ENCODE data around the gene ACP7.

DNA sequence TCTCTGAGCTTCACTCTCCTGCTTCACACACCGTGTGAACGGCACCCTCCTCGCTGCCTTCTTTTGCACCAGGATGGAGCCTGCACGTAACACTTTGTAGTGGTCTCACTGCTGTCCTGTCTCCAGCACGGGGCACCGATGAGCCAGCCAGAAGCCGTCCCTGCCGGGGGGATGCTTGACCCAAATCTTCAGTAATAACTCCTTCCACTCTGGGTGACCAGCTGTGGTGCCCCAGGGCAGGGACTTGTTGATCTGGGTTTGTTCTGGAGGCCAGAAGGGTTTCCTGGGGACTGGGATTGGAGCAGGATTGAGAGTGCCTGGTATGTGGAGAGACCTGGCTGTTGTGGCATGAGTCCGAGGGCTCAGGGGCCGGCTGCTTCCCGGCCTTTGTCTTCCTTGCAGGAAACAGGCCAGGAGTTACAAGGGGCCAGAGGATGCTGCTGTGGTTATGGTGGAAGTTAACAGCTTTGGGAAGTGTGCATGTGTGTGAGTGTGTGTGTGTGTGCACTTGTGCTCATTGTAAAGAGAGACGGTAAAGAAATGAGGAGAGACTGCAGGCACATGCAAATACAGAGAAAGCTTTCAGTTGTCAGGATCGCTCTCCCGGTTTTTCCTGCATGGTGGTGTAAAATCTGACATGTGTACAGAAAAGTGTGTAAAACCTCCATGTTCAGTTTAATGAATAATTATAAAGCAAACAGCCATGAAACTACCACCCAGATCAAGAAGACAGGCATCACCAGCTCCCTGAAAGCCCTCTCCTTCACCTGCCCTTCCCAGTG lies 60.3 kb downstream of the ACP7 start:
- TF ChIP-seq, protein P1, sequence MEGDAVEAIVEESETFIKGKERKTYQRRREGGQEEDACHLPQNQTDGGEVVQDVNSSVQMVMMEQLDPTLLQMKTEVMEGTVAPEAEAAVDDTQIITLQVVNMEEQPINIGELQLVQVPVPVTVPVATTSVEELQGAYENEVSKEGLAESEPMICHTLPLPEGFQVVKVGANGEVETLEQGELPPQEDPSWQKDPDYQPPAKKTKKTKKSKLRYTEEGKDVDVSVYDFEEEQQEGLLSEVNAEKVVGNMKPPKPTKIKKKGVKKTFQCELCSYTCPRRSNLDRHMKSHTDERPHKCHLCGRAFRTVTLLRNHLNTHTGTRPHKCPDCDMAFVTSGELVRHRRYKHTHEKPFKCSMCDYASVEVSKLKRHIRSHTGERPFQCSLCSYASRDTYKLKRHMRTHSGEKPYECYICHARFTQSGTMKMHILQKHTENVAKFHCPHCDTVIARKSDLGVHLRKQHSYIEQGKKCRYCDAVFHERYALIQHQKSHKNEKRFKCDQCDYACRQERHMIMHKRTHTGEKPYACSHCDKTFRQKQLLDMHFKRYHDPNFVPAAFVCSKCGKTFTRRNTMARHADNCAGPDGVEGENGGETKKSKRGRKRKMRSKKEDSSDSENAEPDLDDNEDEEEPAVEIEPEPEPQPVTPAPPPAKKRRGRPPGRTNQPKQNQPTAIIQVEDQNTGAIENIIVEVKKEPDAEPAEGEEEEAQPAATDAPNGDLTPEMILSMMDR (IDR thresholded peaks at IDR 0.05), result no peak
- TF ChIP-seq EP300 (IDR thresholded peaks at IDR 0.05) (no peak), POLR2A (IDR thresholded peaks at IDR 0.05) (no peak)
